ENCODE results near the gene DNAAF1.
"Not testable (repeated sequence)": the region's sequence is repeated elsewhere in the genome, so short reads cannot be mapped to it uniquely, and the experiment has no call there.

DNAAF1 gene

DNA sequence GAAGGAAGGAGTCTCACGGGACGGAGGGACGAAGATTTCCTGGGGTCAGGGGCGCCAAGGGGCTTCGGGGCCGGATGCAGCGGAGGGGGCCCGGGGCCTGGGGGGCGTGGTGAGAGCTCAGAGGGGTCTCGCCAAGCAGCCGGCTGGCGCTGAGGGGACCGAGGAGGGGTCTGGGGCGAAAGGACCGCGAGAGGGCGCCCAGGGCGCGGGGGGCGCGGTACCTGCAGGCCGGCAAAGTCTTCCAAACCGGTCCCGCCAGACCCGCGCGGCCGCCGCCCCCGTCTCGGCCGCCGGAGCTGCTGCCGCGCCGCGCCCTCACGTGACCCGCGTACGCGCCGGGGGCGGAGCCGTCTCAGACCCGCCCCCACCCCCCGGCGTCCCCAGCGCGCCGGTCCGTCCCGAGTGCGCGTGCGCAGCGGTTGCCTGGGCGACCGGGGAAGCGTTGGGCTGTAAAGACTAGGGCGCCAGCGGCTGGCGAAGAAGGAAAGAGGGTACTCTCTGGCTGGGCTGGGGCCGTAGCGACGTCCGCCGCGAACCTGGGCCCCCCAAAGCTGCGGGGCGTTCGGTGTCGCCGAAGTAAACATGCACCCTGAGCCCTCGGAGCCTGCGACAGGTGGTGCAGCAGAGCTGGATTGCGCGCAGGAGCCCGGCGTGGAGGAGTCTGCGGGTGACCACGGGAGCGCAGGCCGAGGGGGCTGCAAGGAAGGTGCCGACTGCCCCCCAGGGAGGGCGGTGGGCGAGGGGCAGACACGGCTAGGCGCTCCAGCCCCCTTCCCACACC is at the start of gene DNAAF1, which contains the start of gene HSDL1:
TSS of gene DNAAF1 (plus strand) at position 450 of the 781 bp plus-strand sequence. CDS start at position 583, 133 bp downstream.
TSS of gene HSDL1 (minus strand) at position 319 of the 781 bp plus-strand sequence. CDS start 13,856 bp downstream, outside the sequence.
- DNase-seq = peak; percentile 94 to 99 (median 98)

DNA sequence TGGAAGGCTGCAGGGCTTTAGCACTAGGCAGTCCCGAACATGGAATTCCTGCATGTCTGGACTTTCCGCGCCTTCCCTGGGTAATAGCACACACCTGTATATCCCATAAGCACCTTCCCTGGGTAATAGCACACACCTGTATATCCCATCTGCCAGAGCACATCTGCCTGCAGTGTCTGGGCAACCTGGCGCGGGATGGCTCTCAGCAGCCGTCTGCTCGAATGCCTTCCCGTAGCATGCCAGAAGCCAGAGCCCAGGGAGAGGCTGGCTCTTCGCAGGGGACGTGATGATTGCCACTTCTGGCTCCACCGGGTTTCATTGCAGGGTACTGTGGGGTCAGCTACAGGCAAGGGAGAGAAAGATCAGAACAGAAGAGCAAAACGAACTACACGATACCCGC is 49.6 kb upstream of the DNAAF1 start:
- DNase-seq = no peak

GRCh38 chr16:84096447-84097005 is 48.6 kb upstream of the DNAAF1 start:
- no peak for DNase-seq

GRCh38 chr16:84098939-84099338 is 46.2 kb upstream of the DNAAF1 start:
- DNase-seq = no peak

GRCh38 chr16:84103678-84104077 is 41.4 kb upstream of the DNAAF1 start:
- DNase-seq = no peak

DNA sequence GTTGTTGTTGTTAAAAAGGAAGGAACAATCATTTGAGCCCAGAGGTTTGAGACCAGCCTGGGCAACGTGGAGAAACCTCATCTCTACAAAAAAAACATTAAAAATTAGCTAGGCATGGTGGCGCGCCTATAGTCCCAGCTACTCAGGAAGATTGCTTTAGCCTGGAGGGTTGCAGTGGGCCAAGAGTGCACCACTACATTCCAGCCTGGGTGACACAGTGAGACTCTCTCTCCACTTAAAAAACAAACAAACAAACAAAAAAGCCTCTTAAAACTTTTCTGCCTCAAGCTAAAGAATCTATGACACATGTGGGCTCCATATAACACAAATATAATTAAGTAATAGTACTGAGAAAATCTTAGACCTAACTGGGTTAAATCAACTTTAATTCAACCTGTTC is 40.9 kb upstream of the DNAAF1 start:
- DNase-seq = no peak

DNA sequence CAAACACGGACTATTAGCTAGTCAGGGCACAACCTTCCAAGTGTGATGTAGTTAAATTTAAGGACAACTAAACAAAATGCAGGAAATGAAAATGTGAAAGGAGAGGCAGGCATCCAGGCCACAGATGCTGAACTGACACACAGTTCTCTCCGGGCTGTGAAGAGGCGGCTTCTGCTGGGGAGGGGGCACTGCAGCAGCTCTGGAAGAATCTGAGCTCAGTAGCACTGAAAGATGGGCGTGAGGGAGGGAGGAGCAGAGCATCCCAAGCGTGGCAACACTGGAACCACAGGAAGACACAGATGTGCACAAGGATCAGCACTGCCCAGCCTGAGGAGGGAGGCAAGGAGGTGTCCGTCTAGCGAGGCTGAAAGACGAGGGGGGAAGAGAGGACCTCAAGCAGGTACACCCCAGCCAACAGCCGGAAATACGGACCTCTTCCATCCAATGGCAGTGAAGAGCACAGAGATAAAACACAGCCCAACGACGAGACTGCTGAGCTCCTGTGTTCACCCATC is 39.8 kb upstream of the DNAAF1 start:
- no peak for DNase-seq

DNA sequence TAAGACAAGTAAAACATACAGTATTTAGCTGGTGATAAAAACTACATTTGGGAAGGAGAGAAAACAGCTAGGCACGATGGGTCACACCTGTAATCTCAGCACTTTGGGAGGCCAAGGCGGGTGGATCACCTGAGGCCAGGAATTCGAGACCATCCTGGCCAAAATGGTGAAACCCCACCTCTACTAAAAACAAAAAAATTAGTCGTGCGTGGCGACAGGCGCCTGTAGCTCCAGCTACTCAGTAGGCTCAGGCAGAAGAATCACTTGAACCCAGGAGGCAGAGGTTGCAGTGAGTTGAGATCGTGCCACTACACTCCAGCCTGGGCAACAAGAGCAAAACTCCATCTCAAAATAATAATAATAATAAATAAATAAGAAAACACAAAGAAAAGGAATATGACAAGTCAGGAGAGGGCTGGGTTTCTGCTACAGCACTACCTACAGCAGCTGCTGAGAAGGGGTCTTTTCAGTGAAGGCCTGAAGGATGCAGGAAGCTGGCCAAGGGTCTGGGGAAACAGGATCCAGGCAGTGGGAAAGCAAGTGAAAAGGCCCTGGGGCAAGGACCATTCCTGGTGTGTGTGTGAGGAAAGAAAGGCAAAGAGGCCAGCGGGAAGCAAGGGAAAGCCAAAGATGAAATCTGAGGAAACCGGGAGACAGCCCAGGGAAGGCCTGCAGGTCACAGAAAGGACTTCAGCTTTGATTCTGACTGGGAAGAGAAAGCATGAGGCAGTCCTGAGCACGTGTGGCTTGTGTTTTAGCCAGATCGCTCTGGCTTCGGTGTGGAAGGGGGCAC is 39.0 kb upstream of the DNAAF1 start:
- no peak for DNase-seq

DNA sequence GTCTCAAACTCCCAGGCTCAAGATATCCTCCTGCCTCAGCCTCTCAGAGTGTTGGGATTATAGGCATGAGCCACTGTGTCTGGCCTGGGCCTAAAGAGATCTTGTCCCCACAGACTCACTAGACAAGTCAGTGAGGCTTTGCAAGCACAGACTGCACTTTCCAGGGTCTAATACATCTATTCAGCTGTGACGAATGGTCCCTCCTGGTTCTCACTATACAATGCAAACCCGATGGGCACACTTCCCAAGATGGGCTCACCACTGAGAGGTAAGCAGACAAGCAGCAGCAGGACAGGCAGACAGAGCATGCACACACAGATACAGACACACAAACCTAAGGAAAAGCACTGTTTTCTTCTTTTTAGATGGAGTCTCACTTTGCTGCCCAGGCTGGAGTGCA is 37.2 kb upstream of the DNAAF1 start:
- no peak for DNase-seq

DNA sequence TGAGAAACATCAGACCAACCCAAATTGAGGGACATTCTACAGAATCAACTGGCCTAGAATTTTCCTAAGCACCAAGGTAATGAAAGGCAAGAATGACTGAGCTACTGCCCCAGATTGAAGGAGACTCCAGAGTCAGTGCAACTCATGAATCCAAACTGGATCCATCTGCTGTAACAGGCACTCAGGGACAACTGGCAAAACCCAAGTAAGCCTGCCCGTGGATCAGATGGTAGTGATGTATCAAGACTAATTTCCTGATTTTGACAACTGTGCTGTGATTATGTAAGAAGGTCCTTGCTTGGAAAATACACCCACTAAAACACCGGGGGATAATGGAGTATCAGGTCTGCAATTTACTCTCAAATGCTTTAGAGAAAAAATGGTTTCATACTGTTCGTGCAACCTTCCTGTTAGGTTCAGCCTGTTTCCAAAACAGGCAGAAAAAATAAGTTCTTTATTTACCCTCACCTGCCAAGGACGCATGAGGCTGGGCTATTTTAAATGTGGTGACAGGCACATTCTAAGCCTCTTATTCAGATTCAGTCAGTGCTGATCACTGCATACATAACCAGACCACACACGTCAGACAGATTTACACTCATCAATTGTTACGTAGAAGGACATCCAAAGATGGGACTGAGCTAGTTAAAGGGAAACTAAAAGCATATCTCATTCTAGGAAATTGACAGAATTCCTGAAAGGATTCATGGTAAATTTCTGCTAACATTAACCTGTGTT is 35.3 kb upstream of the DNAAF1 start:
- peak; percentile 8 to 28 (median 26) for DNase-seq

- no peak for DNase-seq
Measured at GRCh38 chr16:84110527-84110926, 34.6 kb upstream of the DNAAF1 start.

- DNase-seq = no peak
Measured at GRCh38 chr16:84111525-84111924, 33.6 kb upstream of the DNAAF1 start.

DNA sequence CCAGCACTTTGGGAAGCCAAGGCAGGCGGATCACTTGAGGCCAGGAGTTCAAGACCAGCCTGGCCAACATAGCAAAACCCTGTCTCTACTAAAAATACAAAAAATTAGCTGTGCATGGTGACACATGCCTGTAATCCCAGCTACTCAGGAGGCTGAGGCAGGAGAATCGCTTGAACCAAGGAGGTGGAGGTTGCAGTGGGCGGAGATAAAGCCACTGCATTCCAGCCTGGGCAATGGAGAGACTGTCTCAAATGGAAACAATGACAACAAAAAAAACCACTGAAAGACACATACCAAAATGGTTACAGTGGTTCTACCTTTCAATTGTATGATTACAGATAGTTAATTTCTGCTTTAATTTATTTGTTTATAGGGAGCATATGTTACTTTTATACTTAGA is 33.2 kb upstream of the DNAAF1 start:
- not testable (repeated sequence) for DNase-seq

- peak in 1 of 3 donors; percentile 23 for DNase-seq
Measured at GRCh38 chr16:84115919-84116719, 29.0 kb upstream of the DNAAF1 start.

DNA sequence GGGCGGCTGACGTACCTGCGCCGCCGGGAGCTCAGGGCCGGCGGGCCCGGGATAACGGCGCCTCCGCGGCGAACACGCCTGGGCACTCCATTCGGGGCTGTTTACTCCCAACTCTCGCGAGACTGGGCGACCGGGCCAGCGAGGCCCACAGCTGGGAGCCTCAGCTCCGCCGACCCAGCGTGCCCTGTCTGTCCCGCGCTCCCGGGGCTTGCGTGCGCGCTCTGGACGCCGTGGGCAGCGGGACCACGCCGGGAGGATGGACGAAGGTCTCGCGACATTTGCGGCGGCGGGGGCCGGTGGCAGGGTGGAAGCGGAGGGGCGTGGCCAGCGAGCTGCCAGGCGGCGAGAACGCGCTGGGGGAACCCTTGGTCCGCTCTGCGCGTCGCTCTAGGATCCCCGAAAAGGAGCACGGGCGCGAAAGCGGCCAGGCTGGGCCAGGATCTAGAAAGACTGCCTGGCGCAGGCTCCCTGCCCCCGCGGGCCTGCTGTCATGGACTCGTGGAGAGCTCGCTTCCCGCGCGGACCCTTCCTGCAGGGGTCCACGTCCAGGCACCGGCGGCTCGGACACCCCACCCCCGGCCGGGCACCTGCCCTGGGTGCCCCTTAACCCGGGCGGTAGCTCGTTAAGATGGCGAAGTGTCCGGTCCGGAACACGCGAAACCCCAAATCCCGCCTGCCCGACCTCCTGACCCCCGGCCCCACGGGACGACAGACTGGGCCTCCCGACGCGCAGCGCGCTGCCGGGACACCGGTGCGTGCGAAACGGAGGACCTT is 28.2 kb upstream of the DNAAF1 start, which contains the start of gene MBTPS1:
TSS of gene MBTPS1 (minus strand) at position 223 of the 774 bp plus-strand sequence. CDS start 15,159 bp downstream, outside the sequence.
- DNase-seq = peak; percentile 99 to 100 (median 100)

- DNase-seq = no peak
Measured at GRCh38 chr16:84117494-84117843, 27.6 kb upstream of the DNAAF1 start.

DNA sequence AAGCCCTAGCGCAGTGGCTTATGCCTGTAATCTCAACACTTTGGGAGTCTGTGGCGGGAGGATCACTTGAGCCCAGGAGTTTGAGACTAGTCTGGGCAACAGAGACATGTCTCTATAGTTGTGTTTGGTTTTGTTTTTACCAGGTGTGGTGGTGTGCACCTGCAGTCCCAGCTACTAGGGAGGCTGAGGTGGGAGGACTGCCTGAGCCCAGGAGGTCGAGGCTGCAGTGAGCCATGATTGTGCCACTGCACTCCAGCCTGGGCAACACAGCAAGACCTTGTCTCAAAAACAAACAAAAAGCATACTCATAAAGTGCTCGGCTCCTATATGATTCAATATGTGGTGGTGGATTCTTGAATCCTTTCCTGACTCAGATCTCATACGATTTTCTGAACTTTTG is 26.8 kb upstream of the DNAAF1 start:
- not testable (repeated sequence) for DNase-seq

DNA sequence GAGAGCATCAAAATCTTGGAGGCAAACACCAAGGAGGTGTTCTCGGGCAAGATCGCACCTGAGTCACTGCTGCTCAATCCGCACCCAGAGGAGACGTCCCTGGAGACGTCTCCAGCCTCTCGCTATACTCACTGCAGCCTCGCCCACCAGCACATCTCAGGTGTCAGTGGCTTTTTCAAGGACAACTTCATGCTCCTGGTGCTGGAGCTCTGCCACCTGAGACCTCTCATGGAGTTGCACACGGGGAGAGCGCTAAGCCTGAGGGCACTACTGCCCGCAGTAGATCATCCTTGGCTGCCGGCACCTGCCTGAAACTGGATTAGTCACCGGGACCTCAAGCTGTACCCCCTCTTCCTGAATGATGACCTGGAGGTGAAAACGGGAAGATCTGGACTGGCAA is 25.7 kb upstream of the DNAAF1 start:
- no peak for DNase-seq

DNA sequence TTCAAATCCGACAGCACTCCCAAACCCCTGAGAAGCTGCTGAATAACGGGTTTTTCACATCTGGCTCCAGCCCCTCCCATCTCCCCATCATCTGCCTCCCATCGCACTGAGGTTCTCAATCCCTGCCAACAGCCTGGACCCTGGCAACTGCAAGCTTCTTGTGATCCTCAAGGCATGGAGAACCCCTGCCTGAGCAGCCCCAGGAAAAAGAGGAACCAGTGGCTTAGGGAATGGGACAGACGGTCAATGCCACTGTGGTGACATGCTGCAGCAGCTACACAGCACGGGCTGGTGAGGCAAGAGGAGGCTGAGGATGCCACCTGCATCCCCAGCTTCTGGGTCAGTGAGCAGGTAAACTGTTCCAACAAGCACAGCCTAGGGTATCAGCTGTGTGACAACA is 25.1 kb upstream of the DNAAF1 start:
- DNase-seq = peak in 1 of 3 donors; percentile 19

DNA sequence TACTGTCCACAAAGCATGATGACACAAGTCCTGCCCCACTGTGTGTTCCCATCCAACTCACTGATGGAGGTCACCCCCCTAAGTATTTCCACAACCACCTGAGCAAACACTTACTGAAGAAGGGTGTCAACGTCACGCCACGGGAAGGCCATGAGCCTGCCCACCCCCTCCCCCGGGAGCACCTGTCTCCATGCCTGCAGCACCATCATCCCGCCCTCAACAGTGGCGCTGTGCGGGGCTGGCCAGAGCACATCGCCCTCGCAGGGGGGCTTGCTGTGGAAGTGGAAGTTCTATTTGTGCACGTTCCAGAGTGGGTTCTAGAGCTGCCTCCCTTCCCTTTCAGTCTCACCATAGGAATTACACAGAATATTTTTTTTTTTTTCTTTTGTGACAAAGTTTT is 24.1 kb upstream of the DNAAF1 start:
- no peak for DNase-seq

Data from suppressor macrophage treated with lipopolysaccharide for 1 hour (primary cell).